Anterior cingulate cortex (tissue), 58 donors: ENCODE measurements around the gene LIMK1.
"Not testable (repeated sequence)": the region's sequence is repeated elsewhere in the genome, so short reads cannot be mapped to it uniquely, and the experiment has no call there.

Source experiments
- DNase-seq, 58 donors: peaks; one replicate each; lab custom pipeline; 2025; lab: John Stamatoyannopoulos, UW

LIMK1 gene

GRCh38 chr7:74083117-74083876 is at the start of gene LIMK1:
LIMK1 (plus strand) TSS chr7:74083804; CDS start chr7:74083991, 187 bp downstream.
- DNase-seq = peak; percentile 9 to 87 (median 76)

GRCh38 chr7:74037609-74038008 is 46.0 kb upstream of the LIMK1 start:
- no peak for DNase-seq

- no peak for DNase-seq
These were observed 45.2 kb upstream of the LIMK1 start for GRCh38 chr7:74038194-74038961.

DNA sequence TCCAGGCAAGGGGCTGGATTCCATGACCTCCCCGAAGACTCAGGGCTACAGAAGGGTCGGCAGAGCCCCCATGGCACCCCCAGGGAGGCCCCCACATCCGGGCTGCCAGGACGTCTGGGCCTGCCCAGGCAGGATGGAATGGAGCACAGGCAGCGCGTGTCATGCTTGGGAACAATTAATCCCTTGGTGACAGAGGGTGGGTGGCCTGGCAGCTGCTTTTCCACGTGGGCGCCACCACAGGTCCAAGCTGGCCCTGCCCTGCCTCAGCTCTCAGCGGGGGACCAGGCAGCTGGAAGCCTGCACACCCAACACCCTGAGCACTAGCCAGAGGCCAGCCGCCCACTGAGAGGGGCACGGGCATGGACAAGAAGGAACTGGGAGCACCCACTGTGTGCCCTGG is 44.3 kb upstream of the LIMK1 start:
- peak in 8 of 58 donors; percentile 22 to 55 (median 33) for DNase-seq

DNA sequence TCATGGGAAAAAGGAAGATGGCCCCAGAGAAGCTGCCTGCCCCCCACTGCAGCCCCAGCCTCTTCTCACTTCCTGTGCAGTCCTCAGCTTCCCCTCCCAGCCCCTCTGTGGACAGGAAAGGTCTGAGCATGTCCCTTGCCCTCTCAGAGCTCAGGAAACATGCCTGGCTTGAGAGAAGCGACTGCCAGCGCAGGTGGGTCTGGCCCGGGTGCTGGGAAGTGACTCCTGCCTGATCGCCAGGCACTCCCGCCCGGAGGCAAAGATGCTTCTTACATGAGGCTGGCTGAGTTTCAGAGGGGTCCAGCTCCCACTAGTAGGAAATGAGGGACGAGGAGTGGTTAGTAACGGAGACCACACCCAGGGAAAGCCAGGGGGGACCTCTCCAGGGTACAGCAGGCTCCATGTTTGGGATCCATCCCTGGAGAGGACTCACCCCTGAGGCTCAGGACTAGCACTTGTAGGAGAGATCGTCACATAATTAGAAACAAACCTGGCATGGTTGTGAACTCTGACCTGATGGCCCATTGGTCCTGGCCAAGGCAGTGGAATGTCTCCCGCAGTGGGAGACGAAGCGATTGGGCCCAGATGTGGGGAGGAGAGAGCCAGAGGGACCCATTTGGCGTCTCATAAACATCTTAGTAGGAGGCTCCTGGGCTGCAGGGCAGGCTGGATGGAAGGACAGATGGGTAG is 43.4 kb upstream of the LIMK1 start:
- DNase-seq = no peak

DNA sequence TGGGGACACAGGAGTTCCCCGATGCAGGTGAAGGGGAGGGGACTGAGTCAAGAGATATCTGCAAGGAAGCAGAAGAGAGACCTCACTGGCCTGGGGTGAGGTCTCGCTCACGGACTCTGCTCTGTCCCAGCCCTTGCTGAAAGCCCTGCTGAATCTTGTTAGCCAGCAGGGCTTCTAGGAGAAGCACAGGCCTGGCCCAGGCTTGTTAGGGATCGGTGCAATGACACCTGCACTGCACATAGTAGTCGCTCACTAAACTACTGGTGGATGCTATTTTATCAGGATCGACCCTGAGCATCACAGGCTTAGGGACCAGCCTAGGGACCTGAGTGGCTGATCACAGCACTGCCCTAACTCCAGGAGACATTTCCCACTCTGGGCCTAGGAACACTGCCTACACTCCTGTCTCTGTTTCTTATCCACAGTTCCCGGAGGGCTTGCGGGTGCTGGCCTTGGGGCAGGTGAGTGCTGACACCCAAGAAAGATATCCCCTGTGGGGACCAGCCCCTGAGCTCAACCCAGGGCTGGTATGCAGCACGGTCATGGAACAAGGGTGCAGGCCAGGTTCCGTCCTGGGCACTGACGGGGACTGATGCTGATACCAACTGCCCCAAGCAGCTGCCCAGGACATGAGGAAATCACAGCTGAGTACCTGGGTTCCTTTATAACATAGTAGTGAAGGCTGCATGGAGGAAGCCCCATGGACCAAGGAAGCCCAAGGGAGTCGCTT is 42.6 kb upstream of the LIMK1 start:
- DNase-seq = no peak

- DNase-seq = peak in 25 of 58 donors; percentile 14 to 72 (median 45)
These were observed 40.7 kb upstream of the LIMK1 start for GRCh38 chr7:74042746-74043522.

- no peak for DNase-seq
These were observed 40.1 kb upstream of the LIMK1 start for GRCh38 chr7:74043523-74043951.

DNA sequence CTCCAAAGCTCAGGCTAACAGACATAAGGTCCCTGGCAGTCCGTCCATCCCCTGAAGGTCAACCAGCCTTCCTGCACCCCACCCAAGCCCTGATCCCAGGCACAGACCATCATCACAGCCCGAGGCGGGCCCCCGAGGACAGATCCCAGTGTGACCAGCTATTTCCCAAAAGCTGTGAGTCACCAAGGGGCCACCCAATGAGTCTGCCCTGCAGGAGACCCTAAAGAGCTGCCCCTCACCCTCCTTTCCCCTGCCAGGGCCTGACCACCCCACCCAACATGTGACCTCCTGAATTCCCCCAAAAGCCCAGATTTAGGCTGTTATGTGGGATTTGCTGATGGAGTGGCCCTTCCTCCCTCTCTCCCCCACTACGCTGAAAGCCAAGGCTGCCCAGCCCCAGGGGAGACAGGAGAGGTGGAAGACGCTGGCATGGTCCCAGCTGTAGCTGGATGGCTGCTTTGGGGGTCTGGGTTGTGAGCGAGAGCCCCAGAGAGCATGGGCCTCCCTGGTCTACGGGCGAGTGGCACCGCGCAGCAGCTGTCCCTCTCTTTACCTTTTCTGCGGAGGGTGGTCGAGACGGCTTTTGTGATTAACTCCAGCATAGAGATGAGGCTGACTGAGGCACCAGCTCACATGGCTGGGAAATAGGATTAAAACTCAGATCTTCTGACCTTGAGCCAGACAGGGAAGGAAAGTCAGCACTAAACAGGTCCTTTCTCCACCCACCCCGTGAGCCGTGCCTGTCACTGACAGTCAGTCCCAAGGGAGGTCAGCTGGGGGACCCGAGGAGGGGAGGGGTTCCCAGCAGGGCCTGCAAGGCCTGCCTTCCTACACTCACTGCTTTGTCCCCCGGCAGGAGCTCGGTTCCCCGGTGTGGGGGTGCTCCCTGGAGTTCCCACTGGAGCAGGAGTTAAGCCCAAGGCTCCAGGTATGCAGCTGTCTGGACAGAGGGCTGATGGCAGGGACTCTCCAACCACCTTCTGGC is 38.9 kb upstream of the LIMK1 start:
- DNase-seq = peak in 39 of 58 donors; percentile 9 to 86 (median 56)

DNA sequence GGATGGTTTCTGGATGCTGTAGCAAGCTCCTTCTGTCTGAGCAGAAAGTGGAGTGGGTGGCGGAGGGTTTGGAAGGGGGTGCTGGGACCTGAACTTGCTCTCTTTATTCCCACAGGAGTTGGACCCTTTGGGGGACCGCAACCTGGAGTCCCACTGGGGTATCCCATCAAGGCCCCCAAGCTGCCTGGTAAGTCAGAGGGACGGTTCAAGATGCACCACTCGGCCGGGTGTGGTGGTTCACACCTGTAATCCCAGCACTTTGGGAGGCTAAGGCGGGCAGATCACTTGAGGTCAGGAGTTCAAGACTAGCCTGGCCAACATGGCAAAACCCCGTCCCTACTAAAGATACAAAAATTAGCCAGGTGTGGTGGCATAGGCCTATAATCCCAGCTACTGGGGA is 37.0 kb upstream of the LIMK1 start:
- not testable (repeated sequence) for DNase-seq

GRCh38 chr7:74047804-74048380 is 35.7 kb upstream of the LIMK1 start:
- no peak for DNase-seq

- no peak for DNase-seq
These were observed 34.5 kb upstream of the LIMK1 start for GRCh38 chr7:74048999-74049599.

DNA sequence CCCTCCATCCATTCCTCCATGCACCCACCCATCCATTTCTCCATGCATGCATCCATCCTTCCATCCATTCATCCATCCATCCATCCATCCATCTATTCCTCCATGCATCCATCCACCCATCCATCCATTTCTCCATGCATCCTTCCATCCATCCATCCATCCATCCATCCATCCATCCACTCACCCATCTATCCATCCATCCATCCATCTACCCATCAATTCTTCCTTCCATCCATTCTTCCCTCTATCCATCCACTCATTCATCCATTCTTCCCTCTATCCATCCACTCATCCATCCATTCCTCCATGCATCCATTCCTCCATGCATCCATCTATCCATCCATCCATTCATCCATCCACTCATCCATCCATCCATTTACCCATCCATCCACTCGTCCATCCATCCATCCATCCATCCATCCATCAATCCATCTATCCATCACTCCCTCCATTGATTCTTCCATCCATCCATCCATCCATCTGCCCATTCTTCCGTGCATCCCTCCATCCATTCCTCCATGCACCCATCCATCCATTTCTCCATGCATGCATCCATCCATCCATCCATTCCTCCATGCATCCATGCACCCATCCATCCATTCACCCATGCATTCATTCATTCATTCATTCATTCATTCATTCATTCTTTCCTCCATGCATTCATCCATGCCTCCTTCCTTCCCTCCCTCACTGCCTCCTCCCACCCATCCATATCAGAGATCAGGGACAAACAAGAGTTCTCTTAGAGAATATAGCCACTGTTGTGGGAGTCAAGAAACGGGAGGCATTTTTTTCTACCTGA is 33.4 kb upstream of the LIMK1 start:
- DNase-seq = no peak

DNA sequence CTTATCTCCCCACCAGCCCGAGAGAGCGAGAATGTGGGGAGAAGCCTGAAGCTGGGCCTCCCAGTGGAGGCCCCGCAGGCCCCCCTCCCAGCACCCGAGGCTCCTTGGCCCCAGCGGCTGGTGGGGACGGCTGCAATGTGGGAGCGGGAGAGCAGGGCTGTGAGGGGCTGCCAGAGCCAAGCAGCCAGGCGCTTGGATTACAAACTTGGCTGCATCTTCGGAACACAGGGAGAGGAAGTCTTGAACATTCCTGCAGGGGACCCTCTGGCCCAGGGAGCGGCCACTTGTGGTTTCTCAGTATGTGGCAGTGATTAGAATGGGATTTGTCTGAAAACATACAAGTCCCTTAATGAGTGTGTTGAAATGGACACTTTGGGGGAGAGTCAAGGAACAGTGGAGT is 32.4 kb upstream of the LIMK1 start:
- peak in 1 of 58 donors; percentile 9 for DNase-seq

- DNase-seq = no peak
These were observed 31.8 kb upstream of the LIMK1 start for GRCh38 chr7:74051629-74052410.

GRCh38 chr7:74052628-74053027 is 31.0 kb upstream of the LIMK1 start:
- no peak for DNase-seq
